ENCODE measurements around the gene ADARB1. TPM values are rescaled to one million over a fixed set of nuclear protein-coding genes. Genes with fewer than 3 reads are reported as not detected.
A peak's percentile ranks its signal among the peaks of the same experiment; 100 is the strongest.
"Not testable (repeated sequence)": the region's sequence is repeated elsewhere in the genome, so short reads cannot be mapped to it uniquely, and the experiment has no call there.

The ADARB1 gene, protein sequence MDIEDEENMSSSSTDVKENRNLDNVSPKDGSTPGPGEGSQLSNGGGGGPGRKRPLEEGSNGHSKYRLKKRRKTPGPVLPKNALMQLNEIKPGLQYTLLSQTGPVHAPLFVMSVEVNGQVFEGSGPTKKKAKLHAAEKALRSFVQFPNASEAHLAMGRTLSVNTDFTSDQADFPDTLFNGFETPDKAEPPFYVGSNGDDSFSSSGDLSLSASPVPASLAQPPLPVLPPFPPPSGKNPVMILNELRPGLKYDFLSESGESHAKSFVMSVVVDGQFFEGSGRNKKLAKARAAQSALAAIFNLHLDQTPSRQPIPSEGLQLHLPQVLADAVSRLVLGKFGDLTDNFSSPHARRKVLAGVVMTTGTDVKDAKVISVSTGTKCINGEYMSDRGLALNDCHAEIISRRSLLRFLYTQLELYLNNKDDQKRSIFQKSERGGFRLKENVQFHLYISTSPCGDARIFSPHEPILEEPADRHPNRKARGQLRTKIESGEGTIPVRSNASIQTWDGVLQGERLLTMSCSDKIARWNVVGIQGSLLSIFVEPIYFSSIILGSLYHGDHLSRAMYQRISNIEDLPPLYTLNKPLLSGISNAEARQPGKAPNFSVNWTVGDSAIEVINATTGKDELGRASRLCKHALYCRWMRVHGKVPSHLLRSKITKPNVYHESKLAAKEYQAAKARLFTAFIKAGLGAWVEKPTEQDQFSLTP
- total RNA-seq (ENCODE audit: low replicate concordance) = 2.1 and 7.0 TPM in 2 replicates

DNA sequence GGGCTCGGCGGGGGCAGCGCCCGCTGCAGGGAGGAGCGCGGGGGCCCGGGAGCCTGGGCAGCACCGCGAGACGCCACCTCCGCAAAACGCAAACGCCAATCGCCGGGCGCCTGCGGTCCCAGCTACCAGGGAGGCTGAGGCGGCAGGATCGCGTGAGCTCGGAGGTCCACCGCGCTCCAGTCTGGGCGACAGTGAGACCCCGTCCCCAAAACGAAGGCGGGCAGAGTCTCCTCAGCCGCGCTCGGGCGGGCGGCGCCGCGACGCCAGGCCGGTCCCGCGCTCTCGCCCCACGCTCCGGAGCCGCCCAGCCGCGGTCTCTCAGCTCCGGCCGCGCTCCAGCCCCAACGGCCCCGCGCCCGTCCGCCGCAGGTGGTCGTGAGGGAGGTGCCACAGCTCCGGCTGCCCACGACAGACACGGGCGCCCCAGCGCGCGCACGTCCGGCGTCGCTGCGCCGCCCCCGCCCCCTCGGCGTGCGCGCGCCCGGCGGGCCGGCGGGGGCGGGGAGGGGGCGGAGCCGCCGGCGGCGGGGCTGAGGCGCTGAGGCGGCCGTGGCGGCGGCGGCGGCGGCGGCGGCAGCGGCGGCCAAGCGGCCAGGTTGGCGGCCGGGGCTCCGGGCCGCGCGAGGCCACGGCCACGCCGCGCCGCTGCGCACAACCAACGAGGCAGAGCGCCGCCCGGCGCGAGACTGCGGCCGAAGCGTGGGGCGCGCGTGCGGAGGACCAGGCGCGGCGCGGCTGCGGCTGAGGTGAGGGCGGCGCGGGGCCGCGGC is at the start of gene ADARB1:
Gene ADARB1 (plus strand): TSS at position 533 of the 770 bp plus-strand sequence. CDS start 97,077 bp downstream, outside the sequence.
- peak within 1 kb of the TSS; percentile 82 for H3K4me3 ChIP-seq (ENCODE audit: low read depth, low read length)
- TF ChIP-seq, protein P1, sequence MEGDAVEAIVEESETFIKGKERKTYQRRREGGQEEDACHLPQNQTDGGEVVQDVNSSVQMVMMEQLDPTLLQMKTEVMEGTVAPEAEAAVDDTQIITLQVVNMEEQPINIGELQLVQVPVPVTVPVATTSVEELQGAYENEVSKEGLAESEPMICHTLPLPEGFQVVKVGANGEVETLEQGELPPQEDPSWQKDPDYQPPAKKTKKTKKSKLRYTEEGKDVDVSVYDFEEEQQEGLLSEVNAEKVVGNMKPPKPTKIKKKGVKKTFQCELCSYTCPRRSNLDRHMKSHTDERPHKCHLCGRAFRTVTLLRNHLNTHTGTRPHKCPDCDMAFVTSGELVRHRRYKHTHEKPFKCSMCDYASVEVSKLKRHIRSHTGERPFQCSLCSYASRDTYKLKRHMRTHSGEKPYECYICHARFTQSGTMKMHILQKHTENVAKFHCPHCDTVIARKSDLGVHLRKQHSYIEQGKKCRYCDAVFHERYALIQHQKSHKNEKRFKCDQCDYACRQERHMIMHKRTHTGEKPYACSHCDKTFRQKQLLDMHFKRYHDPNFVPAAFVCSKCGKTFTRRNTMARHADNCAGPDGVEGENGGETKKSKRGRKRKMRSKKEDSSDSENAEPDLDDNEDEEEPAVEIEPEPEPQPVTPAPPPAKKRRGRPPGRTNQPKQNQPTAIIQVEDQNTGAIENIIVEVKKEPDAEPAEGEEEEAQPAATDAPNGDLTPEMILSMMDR (IDR thresholded peaks at IDR 0.05; ENCODE audit: insufficient read depth, low read length) = no peak
- peak; percentile 38 for DNase-seq (ENCODE audit: low read depth)

DNA sequence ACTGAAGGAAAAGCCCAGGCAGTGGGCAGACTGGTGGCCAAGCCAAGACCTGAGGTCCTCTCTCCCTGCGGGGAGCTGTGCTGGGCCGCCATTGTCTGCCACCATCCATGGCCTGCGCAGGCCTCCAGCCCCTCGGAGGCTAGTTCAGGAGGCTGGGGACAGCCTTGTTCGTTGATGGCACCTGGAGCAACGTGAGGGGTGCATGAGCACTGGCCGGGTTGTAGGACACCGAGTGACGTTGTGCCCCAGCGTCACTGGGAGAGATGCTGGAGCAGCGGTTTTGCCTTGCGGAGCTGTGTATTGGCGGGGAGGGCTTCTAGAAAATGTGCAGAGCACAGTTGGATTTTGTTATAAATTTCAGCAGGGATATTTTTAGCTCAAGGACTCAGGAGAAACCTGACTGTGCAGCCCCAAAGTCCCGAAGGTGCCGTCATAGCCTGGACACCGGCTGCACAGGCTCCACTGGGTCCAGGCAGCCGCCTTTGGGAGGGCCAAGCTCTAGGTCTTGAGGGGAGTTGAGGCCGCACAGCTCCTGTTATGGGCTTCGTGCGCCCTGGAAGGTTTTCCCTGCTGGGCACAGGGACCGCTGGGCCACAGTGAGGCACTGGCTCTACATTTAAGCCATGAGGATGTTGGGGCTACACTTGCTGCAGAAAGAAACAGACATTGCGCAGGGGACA is 48.2 kb upstream of the ADARB1 start:
- H3K4me3 ChIP-seq (ENCODE audit: low read depth, low read length) = no peak overlapping the region
- TF ChIP-seq, protein P1 (IDR thresholded peaks at IDR 0.05; ENCODE audit: insufficient read depth, low read length) = no peak
- no peak for DNase-seq (ENCODE audit: low read depth)

DNA sequence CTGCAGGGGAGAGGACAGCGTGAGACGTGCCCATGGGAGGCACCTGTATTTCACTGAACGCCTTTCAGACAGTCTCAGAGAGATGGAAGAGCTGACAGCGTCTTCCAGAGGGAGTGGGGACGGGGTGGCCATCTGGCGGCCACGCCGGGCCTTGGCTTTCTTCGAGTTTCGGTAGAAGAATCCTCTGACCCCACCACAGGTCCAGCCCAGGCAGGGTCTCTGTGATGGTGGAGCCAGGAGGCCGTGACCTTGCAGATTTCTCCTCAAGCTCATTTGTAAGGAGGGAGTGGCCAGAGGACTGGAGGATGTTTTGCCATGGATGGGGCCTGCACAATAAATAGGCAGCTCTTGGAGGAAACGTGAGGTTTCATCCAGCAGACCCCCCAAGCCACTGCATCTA is 47.6 kb upstream of the ADARB1 start:
- TF ChIP-seq, protein P1 (IDR thresholded peaks at IDR 0.05; ENCODE audit: insufficient read depth, low read length) = no peak
- DNase-seq (ENCODE audit: low read depth) = no peak
- no peak overlapping the region for H3K4me3 ChIP-seq (ENCODE audit: low read depth, low read length)

DNA sequence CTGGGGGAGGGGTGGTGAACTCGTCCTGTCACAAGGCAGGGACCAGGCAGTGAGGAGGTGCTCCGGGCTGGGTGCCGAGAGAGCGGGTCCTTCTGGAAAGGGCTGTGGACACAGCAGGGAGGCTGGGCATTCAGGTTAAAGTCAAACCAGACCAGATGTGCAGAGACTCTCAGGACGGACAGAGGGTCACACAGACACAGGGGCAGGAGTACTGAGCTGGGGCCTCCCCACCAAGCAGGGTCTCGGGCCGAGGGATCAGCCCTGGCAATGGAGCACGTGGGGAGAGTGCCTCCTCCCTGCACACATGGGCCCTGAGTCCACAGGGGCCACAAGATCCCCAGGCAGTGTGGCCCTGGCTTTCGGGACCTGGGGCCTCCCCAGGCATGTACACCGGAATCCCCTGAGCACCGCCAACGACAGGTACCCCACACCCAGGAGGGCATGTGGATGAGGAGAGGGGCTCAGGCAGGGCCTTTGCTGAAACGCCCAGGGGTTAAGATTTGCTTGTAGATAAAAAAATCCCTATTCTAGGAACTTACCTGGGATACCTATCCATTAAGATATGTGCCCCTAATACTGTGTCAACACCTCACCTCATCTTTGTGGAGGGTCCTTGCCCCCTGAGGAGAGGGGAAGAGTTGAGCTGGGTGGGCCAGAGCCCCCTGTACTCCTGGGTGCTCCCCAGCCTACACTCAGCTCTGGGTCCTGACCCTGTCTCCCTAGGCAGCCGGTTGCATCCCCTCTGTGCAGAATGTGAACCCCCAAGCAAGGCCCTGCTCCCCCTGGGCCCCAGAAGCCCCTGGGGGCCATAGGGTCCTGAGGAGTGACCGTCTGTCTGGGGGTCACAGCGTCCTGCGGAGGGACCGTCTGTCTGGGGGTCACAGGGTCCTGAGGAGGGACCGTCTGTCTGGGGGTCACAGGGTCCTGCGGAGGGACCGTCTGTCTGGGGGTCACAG is 46.9 kb upstream of the ADARB1 start:
- TF ChIP-seq, protein P1 (IDR thresholded peaks at IDR 0.05; ENCODE audit: insufficient read depth, low read length) = no peak
- no peak overlapping the region for H3K4me3 ChIP-seq (ENCODE audit: low read depth, low read length)
- DNase-seq (ENCODE audit: low read depth) = no peak

DNA sequence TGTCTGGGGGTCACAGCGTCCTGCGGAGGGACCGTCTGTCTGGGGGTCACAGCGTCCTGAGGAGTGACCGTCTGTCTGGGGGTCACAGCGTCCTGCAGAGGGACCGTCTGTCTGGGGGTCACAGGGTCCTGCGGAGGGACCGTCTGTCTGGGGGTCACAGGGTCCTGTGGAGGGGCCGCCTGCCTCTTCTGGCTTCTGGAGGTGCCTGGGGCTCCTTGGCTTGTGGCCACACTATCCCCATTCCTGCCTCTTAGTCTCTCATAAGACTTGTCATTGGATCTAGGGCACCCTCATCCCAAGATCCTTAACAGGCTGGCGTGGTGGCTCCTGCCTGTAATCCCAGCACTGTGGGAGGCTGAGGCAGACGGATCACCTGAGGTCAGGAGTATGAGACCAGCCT is 45.7 kb upstream of the ADARB1 start:
- not testable (repeated sequence) for DNase-seq (ENCODE audit: low read depth); H3K4me3 ChIP-seq (ENCODE audit: low read depth, low read length)

DNA sequence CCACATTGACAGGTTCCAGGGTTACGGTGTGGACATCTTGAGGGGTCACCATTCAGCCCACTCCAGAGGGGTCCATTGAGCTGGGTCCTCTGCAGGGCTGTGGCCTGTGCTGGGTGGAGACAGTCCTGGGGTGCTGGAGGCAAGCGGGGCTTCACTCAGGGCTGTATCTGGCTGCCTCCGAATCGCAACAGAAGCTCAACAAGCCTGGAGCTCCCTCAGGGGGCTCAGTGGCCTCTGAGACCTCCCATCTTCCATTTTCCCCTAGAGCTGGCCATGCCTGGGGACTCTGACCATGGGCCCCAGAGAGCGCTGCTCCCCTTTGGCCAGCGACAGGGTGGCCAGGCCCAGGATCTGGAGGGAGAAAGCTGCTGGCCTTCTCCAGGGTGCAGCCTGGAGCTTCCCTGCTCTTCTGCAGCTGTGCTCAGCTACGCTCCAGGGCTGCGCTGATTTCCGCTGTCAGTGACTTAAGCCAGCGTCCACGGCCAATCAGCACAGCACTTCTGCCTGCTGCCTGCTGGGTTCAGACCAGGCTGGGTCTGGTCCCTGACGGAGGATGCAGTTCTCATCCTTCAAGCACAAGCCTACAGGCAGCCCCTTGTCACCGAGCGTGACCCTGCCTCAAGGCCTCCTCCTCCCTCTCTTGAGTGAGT is 45.0 kb upstream of the ADARB1 start:
- peak; percentile 33 for DNase-seq (ENCODE audit: low read depth)
- H3K4me3 ChIP-seq (ENCODE audit: low read depth, low read length) = no peak overlapping the region
- TF ChIP-seq, protein P1 (IDR thresholded peaks at IDR 0.05; ENCODE audit: insufficient read depth, low read length) = no peak
